ENCODE results near the gene MT1H.

GRCh38 chr16:56670620-56670934, 963 bp downstream of the MT1H start:
- TF ChIP-seq POLR2A (IDR thresholded peaks at IDR 0.05; ENCODE audit: low read depth, low read length) (no peak), POLR2AphosphoS5 (IDR thresholded peaks at IDR 0.05; ENCODE audit: low read depth, low read length) (no peak), TAF1 (IDR thresholded peaks at IDR 0.05; ENCODE audit: borderline replicate concordance, low read depth, low read length) (no peak)

Data from GM12892 (cell line).